ENCODE measurements around the gene FNDC7.
"Not testable (repeated sequence)": the region's sequence is repeated elsewhere in the genome, so short reads cannot be mapped to it uniquely, and the experiment has no call there.

The FNDC7 gene

GRCh38 chr1:108699375-108700332, 13.1 kb upstream of the FNDC7 start:
- no peak for DNase-seq

- no peak for DNase-seq
Measured at GRCh38 chr1:108701176-108701849, 11.4 kb upstream of the FNDC7 start.

- not testable (repeated sequence) for DNase-seq
Measured at GRCh38 chr1:108702109-108702508, 10.6 kb upstream of the FNDC7 start.

GRCh38 chr1:108703939-108704338, 8.8 kb upstream of the FNDC7 start:
- no peak for DNase-seq

- DNase-seq, result peak; percentile 75
Measured at GRCh38 chr1:108704496-108704895, 8.2 kb upstream of the FNDC7 start.

- no peak for DNase-seq
Measured at GRCh38 chr1:108706643-108707042, 6.1 kb upstream of the FNDC7 start.

GRCh38 chr1:108708691-108709660, 3.7 kb upstream of the FNDC7 start:
- DNase-seq, result peak; percentile 57

- DNase-seq, result no peak
Measured at GRCh38 chr1:108715932-108716331, 3.2 kb downstream of the FNDC7 start.

GRCh38 chr1:108716437-108717230, 3.9 kb downstream of the FNDC7 start:
- no peak for DNase-seq

- no peak for DNase-seq
Measured at GRCh38 chr1:108717774-108718316, 5.1 kb downstream of the FNDC7 start.

GRCh38 chr1:108718927-108719655, 6.4 kb downstream of the FNDC7 start:
- DNase-seq, result no peak

GRCh38 chr1:108719656-108720435, 7.1 kb downstream of the FNDC7 start:
- peak; percentile 95 for DNase-seq

GRCh38 chr1:108722292-108722691, 9.6 kb downstream of the FNDC7 start:
- no peak for DNase-seq

- DNase-seq, result no peak
Measured at GRCh38 chr1:108725906-108726305, 13.2 kb downstream of the FNDC7 start.

GRCh38 chr1:108728327-108728923, 15.7 kb downstream of the FNDC7 start:
- DNase-seq, result no peak

- DNase-seq, result no peak
Measured at GRCh38 chr1:108729481-108729880, 16.8 kb downstream of the FNDC7 start.

GRCh38 chr1:108732398-108732797, 19.7 kb downstream of the FNDC7 start:
- no peak for DNase-seq

GRCh38 chr1:108734171-108734865, 21.6 kb downstream of the FNDC7 start:
- DNase-seq, result no peak

- no peak for DNase-seq
Measured at GRCh38 chr1:108742253-108742652, 29.5 kb downstream of the FNDC7 start.
